Peyer's patch (tissue), 4 donors: ENCODE measurements around the gene ALKBH2. TPM values are rescaled to one million over a fixed set of nuclear protein-coding genes. Genes with fewer than 3 reads are reported as not detected.

ENCODE experiments used
- DNase-seq, 3 donors: peaks; one replicate each; pipeline ENCODE4 v3.0.0-alpha.2; 2017 to 2019
- H3K27ac ChIP-seq, 4 donors: fragments of 200-600 bp; sonication (generic); one replicate each; pipeline ENCODE4 v1.5.1; 2016 to 2019
- H3K27me3 ChIP-seq, 2 donors: fragments of 200-600 bp; sonication (generic); one replicate each; pipeline ENCODE4 v1.5.1; 2019
- H3K36me3 ChIP-seq, 3 donors: fragments of 200-600 bp; sonication (generic); one replicate each; pipeline ENCODE4 v1.5.1; 2016 to 2019
- H3K4me1 ChIP-seq, 4 donors: fragments of 200-600 bp; sonication (generic); one replicate each; pipeline ENCODE4 v1.5.1; 2016 to 2019
- H3K4me3 ChIP-seq, 4 donors: fragments of 200-600 bp; sonication (generic); 1 replicate in 3 of 4; 2 replicates in 1 of 4; pipeline ENCODE4 v1.5.1; 2016 to 2019; ENCODE audit warnings: mild to moderate bottlenecking in 1 of 4
- H3K9me3 ChIP-seq, 4 donors: fragments of 200-600 bp; sonication (generic); one replicate each; pipeline ENCODE4 v1.5.1; 2016 to 2019; ENCODE audit warnings: mild to moderate bottlenecking in 1 of 4
- CTCF ChIP-seq, 6 experiments: fragments of 450-650 bp in 4 of 6; fragments of 200-600 bp in 2 of 6; sonication (generic) in 1 of 6; IDR thresholded peaks; one replicate each; pipeline ENCODE4 v1.5.1; 2017 to 2019; ENCODE audit warnings: antibody characterized with exemption in 6 of 6, mild to moderate bottlenecking in 3 of 6, moderate library complexity in 1 of 6
- POLR2A ChIP-seq, 2 donors: fragments of 450-650 bp; IDR thresholded peaks; one replicate each; pipeline ENCODE4 v1.5.1; 2017; ENCODE audit warnings: antibody characterized with exemption in 2 of 2, mild to moderate bottlenecking in 2 of 2, moderate library complexity in 2 of 2
- total RNA-seq, 4 donors: library from RNA; depleted of rRNA; stranded (reverse); fragments of >200 nt; gene quantifications; one replicate each; pipeline ENCODE4 v1.1.0, GENCODE V29; 2016

The ALKBH2 gene
- total RNA-seq, 4 donors from 2014 or later = 5.2 to 26.4 (median 7.3) TPM

- Histone ChIP-seq H3K4me1 (peaks cover 0 to 22% (median 0%) of the 10 kb centered on the region in 4 donors), H3K27me3 (no peaks in the 10 kb centered on the region), H3K27ac (peak overlapping the region in 3 of 4 donors; percentile 19 to 69 (median 24)), H3K36me3 (peaks cover 0 to 30% (median 0%) of the 10 kb centered on the region in 3 donors), H3K4me3 (no peak overlapping the region), H3K9me3 (no peaks in the 10 kb centered on the region)
- no peak for TF ChIP-seq CTCF (IDR thresholded peaks at IDR 0.05)
- no peak for TF ChIP-seq POLR2A (IDR thresholded peaks at IDR 0.05)
- DNase-seq = no peak
Measured at GRCh38 chr12:109065853-109066193, 27.4 kb downstream of the ALKBH2 start.

DNA sequence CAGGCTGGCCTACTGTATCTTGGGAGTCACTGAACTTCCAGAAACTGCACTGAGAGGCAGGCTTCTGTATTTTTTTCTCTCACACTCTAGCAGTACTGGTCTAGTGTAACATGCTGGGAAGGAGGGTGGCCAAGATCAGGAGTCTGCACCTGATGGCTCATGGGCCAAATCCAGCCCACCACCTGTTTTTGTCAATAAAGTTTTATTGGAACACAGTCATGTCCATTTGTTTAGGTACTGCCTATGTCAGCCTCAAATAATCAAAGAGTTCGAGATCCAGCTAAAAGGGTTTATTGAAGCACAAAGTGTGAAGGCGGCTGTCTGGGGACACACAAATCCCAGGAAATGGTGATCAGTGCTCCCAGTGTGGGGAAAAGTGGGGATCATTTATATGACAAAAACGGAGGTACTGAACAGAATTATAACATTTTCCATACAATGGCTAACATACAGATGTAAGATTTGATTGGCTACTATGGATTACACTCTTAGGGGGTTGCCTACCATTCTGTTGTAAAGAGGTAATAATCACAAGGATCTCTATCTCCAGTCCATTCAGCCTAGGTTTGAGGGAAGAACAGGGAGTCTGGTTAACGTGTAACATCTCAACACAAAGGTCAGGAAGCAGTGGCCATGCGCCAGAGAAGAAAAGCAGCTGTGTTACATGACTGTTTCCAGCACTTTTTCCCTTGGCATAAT, 28.0 kb downstream of the ALKBH2 start:
- Histone ChIP-seq H3K4me1 (peaks cover 0 to 22% (median 0%) of the 10 kb centered on the region in 4 donors), H3K36me3 (peaks cover 0 to 33% (median 0%) of the 10 kb centered on the region in 3 donors)

DNA sequence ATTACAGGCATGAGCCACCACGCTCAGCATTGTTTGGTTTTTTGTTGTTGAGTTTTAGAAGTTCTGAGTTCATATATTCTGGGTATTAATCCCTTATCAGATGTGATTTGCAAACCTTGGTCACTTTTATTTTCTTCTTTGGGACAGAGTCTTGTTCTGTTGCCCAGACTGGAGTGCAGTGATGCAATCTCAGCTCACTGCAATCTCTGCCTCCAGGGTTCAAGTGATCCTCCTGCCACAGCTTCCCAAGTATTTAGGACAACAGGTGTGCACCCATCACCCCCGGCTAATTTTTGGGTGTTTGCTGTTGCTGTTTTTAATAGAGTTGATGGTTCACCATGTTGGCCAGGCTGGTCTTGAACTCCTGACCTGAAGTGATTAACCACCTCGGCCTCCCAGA, 29.1 kb downstream of the ALKBH2 start:
- DNase-seq = no peak

More for the DNA sequence above, 28.0 kb downstream of the ALKBH2 start:
- Histone ChIP-seq H3K27me3 (no peaks in the 10 kb centered on the region), H3K9me3 (no peaks in the 10 kb centered on the region), H3K4me3 (no peak overlapping the region), H3K27ac (peak overlapping the region in 3 of 4 donors; percentile 24 to 69 (median 36))
- DNase-seq = peak in 2 of 3 donors; percentile 61 to 74
- TF ChIP-seq POLR2A (IDR thresholded peaks at IDR 0.05) (no peak), CTCF (IDR thresholded peaks at IDR 0.05) (no peak)

GRCh38 chr12:109058773-109059172, 34.5 kb downstream of the ALKBH2 start:
- Histone ChIP-seq H3K4me1 (peaks cover 0 to 5% (median 0%) of the 10 kb centered on the region in 4 donors), H3K27me3 (no peaks in the 10 kb centered on the region), H3K27ac (no peak overlapping the region), H3K4me3 (no peak overlapping the region), H3K9me3 (no peaks in the 10 kb centered on the region), H3K36me3 (peaks cover 0 to 42% (median 0%) of the 10 kb centered on the region in 3 donors)
- no peak for DNase-seq
- TF ChIP-seq POLR2A (IDR thresholded peaks at IDR 0.05) (no peak), CTCF (IDR thresholded peaks at IDR 0.05) (no peak)

More for the DNA sequence above, 29.1 kb downstream of the ALKBH2 start:
- Histone ChIP-seq H3K27me3 (no peaks in the 10 kb centered on the region), H3K9me3 (no peaks in the 10 kb centered on the region), H3K4me3 (no peak overlapping the region), H3K36me3 (peaks cover 0 to 45% (median 0%) of the 10 kb centered on the region in 3 donors), H3K4me1 (peaks cover 0 to 22% (median 0%) of the 10 kb centered on the region in 4 donors), H3K27ac (no peak overlapping the region)
- TF ChIP-seq CTCF (IDR thresholded peaks at IDR 0.05) = no peak
- TF ChIP-seq POLR2A (IDR thresholded peaks at IDR 0.05) = no peak

- H3K9me3 ChIP-seq = no peaks in the 10 kb centered on the region
- peaks cover 0 to 34% (median 0%) of the 10 kb centered on the region in 3 donors for H3K36me3 ChIP-seq
- H3K27me3 ChIP-seq = no peaks in the 10 kb centered on the region
- no peak for DNase-seq
- no peak overlapping the region for H3K4me3 ChIP-seq
- H3K4me1 ChIP-seq = peaks cover 0 to 10% (median 0%) of the 10 kb centered on the region in 4 donors
- TF ChIP-seq CTCF (IDR thresholded peaks at IDR 0.05) (no peak), POLR2A (IDR thresholded peaks at IDR 0.05) (no peak)
- H3K27ac ChIP-seq = no peak overlapping the region
Measured at GRCh38 chr12:109057376-109057775, 35.9 kb downstream of the ALKBH2 start.
